HEK293 (cell line): ENCODE results near the gene NFIC.

Experiments
- CTCF ChIA-PET: fragments of 350-600 bp; formaldehyde crosslinking; extraction: SDS; loops from one replicate; lab custom pipeline; 2021; ENCODE audit warnings: antibody characterized with exemption; lab: Yijun Ruan, JAX
- POLR2A ChIA-PET: fragments of 300-600 bp; formaldehyde crosslinking; extraction: SDS; loops from one replicate; lab custom pipeline; 2020; ENCODE audit warnings: antibody characterized with exemption, inconsistent platforms; lab: Yijun Ruan, JAX
- H3K27ac ChIP-seq: fragments of 200-500 bp; sonication (Bioruptor generic); 2 replicates; pipeline ENCODE4 v1.5.1; 2014; ENCODE audit warnings: low read depth, low read length, control low read depth, inconsistent platforms; ENCODE audit errors: extremely low read depth
- H3K36me3 ChIP-seq, 2 experiments: fragments of 200-500 bp in 1 of 2; sonication (Bioruptor generic) in 1 of 2; 1 replicate in 1 of 2; 2 replicates in 1 of 2; pipeline ENCODE4 v1.5.1; 2014 to 2017; ENCODE audit warnings: inconsistent platforms in 2 of 2, low read length in 2 of 2; ENCODE audit not compliant: control insufficient read depth in 2 of 2, insufficient read depth in 1 of 2
- H3K4me1 ChIP-seq: fragments of 200-500 bp; sonication (Bioruptor generic); 2 replicates; pipeline ENCODE4 v1.5.1; 2014; ENCODE audit warnings: mild to moderate bottlenecking, low read length, inconsistent platforms; ENCODE audit not compliant: control insufficient read depth, insufficient read depth
- H3K4me3 ChIP-seq: 2 replicates; pipeline ENCODE4 v1.5.1; 2011; ENCODE audit warnings: low read depth, mild to moderate bottlenecking, control low read depth, low read length, moderate library complexity
- H3K9me3 ChIP-seq: fragments of 200-500 bp; sonication (Bioruptor generic); 2 replicates; pipeline ENCODE4 v1.5.1; 2014; ENCODE audit warnings: low read depth, low read length, inconsistent platforms; ENCODE audit not compliant: control insufficient read depth, insufficient read depth
- CTCF ChIP-seq: fragments of 450-650 bp; formaldehyde crosslinking; IDR thresholded peaks from 2 replicates; pipeline ENCODE4 v1.5.1; 2016; ENCODE audit warnings: missing biosample characterization, missing genetic modification characterization
- HOXC10 ChIP-seq: sonication (generic); formaldehyde crosslinking; IDR thresholded peaks from 2 replicates; pipeline ENCODE4 v1.8.1; 2023; ENCODE audit warnings: mild to moderate bottlenecking, missing genetic modification reagents
- KLF8 ChIP-seq: fragments of 450-650 bp; formaldehyde crosslinking; IDR thresholded peaks from 2 replicates; pipeline ENCODE4 v1.5.1; 2016; ENCODE audit warnings: missing biosample characterization, missing genetic modification characterization
- SALL2 ChIP-seq: fragments of 450-650 bp; formaldehyde crosslinking; IDR thresholded peaks from 2 replicates; pipeline ENCODE4 v1.5.0; 2017; ENCODE audit warnings: missing biosample characterization, mild to moderate bottlenecking, missing genetic modification characterization, borderline replicate concordance
- ZBTB6 ChIP-seq: fragments of 450-650 bp; formaldehyde crosslinking; IDR thresholded peaks from 2 replicates; pipeline ENCODE4 v1.5.1; 2017; ENCODE audit warnings: missing biosample characterization, missing genetic modification characterization
- ZBTB7A ChIP-seq: fragments of 450-650 bp; formaldehyde crosslinking; IDR thresholded peaks from 2 replicates; pipeline ENCODE4 v1.5.1; 2016; ENCODE audit warnings: low read depth, missing biosample characterization, missing genetic modification characterization
- ZEB2 ChIP-seq: fragments of 450-650 bp; formaldehyde crosslinking; IDR thresholded peaks from 2 replicates; pipeline ENCODE4 v1.5.1; 2016; ENCODE audit warnings: missing biosample characterization, missing genetic modification characterization
- ZFP37 ChIP-seq: fragments of 450-650 bp; formaldehyde crosslinking; IDR thresholded peaks from 2 replicates; pipeline ENCODE4 v1.5.1; 2016; ENCODE audit warnings: missing biosample characterization, missing genetic modification characterization
- ZFP69B ChIP-seq: fragments of 450-650 bp; formaldehyde crosslinking; IDR thresholded peaks from 2 replicates; pipeline ENCODE4 v1.5.1; 2016; ENCODE audit warnings: missing biosample characterization, missing genetic modification characterization
- ZNF10 ChIP-seq: fragments of 450-650 bp; formaldehyde crosslinking; IDR thresholded peaks from 2 replicates; pipeline ENCODE4 v1.5.1; 2017; ENCODE audit warnings: missing biosample characterization, missing genetic modification characterization
- ZNF121 ChIP-seq: fragments of 450-650 bp; formaldehyde crosslinking; IDR thresholded peaks from 2 replicates; pipeline ENCODE4 v1.5.1; 2016; ENCODE audit warnings: missing biosample characterization, missing genetic modification characterization
- ZNF157 ChIP-seq: fragments of 450-650 bp; formaldehyde crosslinking; IDR thresholded peaks from 2 replicates; pipeline ENCODE4 v1.5.1; 2016; ENCODE audit warnings: missing biosample characterization, missing genetic modification characterization
- ZNF174 ChIP-seq: fragments of 450-650 bp; formaldehyde crosslinking; IDR thresholded peaks from 2 replicates; pipeline ENCODE4 v1.5.0; 2017; ENCODE audit warnings: missing biosample characterization, mild to moderate bottlenecking, missing genetic modification characterization
- ZNF335 ChIP-seq: fragments of 450-650 bp; formaldehyde crosslinking; conservative IDR thresholded peaks from 2 replicates; pipeline ENCODE4 v1.5.1; 2016; ENCODE audit warnings: missing biosample characterization, missing genetic modification characterization
- ZNF391 ChIP-seq: fragments of 450-650 bp; formaldehyde crosslinking; IDR thresholded peaks from 2 replicates; pipeline ENCODE4 v1.5.1; 2016; ENCODE audit warnings: low read depth, missing biosample characterization, missing genetic modification characterization, borderline replicate concordance
- ZNF571 ChIP-seq: fragments of 450-650 bp; formaldehyde crosslinking; IDR thresholded peaks from 2 replicates; pipeline ENCODE4 v1.5.0; 2017; ENCODE audit warnings: missing biosample characterization, missing genetic modification characterization
- ZNF645 ChIP-seq: fragments of 450-650 bp; formaldehyde crosslinking; IDR thresholded peaks from 2 replicates; pipeline ENCODE4; 2016; ENCODE audit warnings: missing biosample characterization, missing genetic modification characterization
- ZNF660 ChIP-seq: fragments of 450-650 bp; IDR thresholded peaks from 2 replicates; pipeline ENCODE4 v1.5.1; 2018; ENCODE audit warnings: missing biosample characterization, mild to moderate bottlenecking, missing genetic modification characterization
- ZNF776 ChIP-seq: fragments of 450-650 bp; formaldehyde crosslinking; IDR thresholded peaks from 2 replicates; pipeline ENCODE4 v1.5.0; 2017; ENCODE audit warnings: missing biosample characterization, missing genetic modification characterization, borderline replicate concordance
- ZNF830 ChIP-seq: fragments of 450-650 bp; IDR thresholded peaks from 2 replicates; pipeline ENCODE4 v1.5.0; 2018; ENCODE audit warnings: missing biosample characterization, missing genetic modification characterization, low read depth, mild to moderate bottlenecking, moderate library complexity
- ZSCAN18 ChIP-seq: fragments of 450-650 bp; formaldehyde crosslinking; IDR thresholded peaks from 2 replicates; pipeline ENCODE4 v1.5.1; 2016; ENCODE audit warnings: missing biosample characterization, missing genetic modification characterization
- TF ChIP-seq, protein P1 (sequence below): fragments of 450-650 bp; formaldehyde crosslinking; IDR thresholded peaks from 2 replicates; pipeline ENCODE4 v1.5.1; 2017; ENCODE audit warnings: missing biosample characterization, mild to moderate bottlenecking, missing genetic modification characterization, moderate library complexity
- TF ChIP-seq, protein P2 (sequence below): fragments of 450-650 bp; formaldehyde crosslinking; IDR thresholded peaks from 2 replicates; pipeline ENCODE4 v1.5.1; 2016; ENCODE audit warnings: missing biosample characterization, missing genetic modification characterization
- TF ChIP-seq, protein P3 (sequence below): fragments of 450-650 bp; formaldehyde crosslinking; IDR thresholded peaks from 2 replicates; pipeline ENCODE4 v1.5.1; 2016; ENCODE audit warnings: missing biosample characterization, missing genetic modification characterization
- TF ChIP-seq, protein P4 (sequence below): IDR thresholded peaks from 2 replicates; pipeline ENCODE4 v1.6.1; 2011; ENCODE audit warnings: mild to moderate bottlenecking, low read depth, low read length, borderline replicate concordance

Gene NFIC

GRCh38 chr19:3333662-3334061 lies 32.7 kb upstream of the NFIC start:
- CTCF ChIA-PET, result interaction anchor here (0.6 kb wide), 1 partner anchor 154 kb away, joined by 3 read pairs; no protein-coding TSS in a partner anchor
- H3K36me3 ChIP-seq, result no peaks in the 10 kb centered on the region
- H3K9me3 ChIP-seq, result no peaks in the 10 kb centered on the region
- no peak overlapping the region for H3K27ac ChIP-seq
- H3K4me3 ChIP-seq, result no peak overlapping the region
- no peaks in the 10 kb centered on the region for H3K4me1 ChIP-seq
- POLR2A ChIA-PET, result no interaction called here
- TF ChIP-seq ZNF660 (tag by site-specific recombination) (no peak), ZEB2 (tag by site-specific recombination) (no peak), ZNF157 (tag by site-specific recombination) (no peak), SALL2 (no peak), ZFP69B (tag by site-specific recombination) (no peak), ZNF645 (tag by site-specific recombination) (no peak), ZNF391 (tag by site-specific recombination) (no peak), HOXC10 (CRISPR knock-in tag) (no peak), ZNF571 (tag by site-specific recombination) (no peak), ZNF121 (tag by site-specific recombination) (no peak), ZNF776 (tag by site-specific recombination) (no peak), ZNF830 (tag by site-specific recombination) (no peak), ZNF174 (tag by site-specific recombination) (no peak), ZBTB7A (no peak), ZFP37 (no peak), KLF8 (tag by site-specific recombination) (peak; percentile 29; the same call in 1 of the 2 replicates), ZNF335 (tag by site-specific recombination) (0 out of 2 replicates have a peak, but pooled peaks have one; percentile 23), ZSCAN18 (tag by site-specific recombination) (no peak), ZNF10 (tag by site-specific recombination) (peak; percentile 71), CTCF (no peak), ZBTB6 (tag by site-specific recombination) (no peak)
- TF ChIP-seq, protein P1, sequence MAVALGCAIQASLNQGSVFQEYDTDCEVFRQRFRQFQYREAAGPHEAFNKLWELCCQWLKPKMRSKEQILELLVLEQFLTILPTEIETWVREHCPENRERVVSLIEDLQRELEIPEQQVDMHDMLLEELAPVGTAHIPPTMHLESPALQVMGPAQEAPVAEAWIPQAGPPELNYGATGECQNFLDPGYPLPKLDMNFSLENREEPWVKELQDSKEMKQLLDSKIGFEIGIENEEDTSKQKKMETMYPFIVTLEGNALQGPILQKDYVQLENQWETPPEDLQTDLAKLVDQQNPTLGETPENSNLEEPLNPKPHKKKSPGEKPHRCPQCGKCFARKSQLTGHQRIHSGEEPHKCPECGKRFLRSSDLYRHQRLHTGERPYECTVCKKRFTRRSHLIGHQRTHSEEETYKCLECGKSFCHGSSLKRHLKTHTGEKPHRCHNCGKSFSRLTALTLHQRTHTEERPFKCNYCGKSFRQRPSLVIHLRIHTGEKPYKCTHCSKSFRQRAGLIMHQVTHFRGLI (tag by site-specific recombination), result no peak
- TF ChIP-seq, protein P2, sequence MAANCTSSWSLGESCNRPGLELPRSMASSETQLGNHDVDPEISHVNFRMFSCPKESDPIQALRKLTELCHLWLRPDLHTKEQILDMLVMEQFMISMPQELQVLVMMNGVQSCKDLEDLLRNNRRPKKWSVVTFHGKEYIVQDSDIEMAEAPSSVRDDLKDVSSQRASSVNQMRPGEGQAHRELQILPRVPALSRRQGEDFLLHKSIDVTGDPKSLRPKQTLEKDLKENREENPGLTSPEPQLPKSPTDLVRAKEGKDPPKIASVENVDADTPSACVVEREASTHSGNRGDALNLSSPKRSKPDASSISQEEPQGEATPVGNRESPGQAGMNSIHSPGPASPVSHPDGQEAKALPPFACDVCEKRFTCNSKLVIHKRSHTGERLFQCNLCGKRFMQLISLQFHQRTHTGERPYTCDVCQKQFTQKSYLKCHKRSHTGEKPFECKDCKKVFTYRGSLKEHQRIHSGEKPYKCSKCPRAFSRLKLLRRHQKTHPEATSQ (tag by site-specific recombination), result no peak
- TF ChIP-seq, protein P3, sequence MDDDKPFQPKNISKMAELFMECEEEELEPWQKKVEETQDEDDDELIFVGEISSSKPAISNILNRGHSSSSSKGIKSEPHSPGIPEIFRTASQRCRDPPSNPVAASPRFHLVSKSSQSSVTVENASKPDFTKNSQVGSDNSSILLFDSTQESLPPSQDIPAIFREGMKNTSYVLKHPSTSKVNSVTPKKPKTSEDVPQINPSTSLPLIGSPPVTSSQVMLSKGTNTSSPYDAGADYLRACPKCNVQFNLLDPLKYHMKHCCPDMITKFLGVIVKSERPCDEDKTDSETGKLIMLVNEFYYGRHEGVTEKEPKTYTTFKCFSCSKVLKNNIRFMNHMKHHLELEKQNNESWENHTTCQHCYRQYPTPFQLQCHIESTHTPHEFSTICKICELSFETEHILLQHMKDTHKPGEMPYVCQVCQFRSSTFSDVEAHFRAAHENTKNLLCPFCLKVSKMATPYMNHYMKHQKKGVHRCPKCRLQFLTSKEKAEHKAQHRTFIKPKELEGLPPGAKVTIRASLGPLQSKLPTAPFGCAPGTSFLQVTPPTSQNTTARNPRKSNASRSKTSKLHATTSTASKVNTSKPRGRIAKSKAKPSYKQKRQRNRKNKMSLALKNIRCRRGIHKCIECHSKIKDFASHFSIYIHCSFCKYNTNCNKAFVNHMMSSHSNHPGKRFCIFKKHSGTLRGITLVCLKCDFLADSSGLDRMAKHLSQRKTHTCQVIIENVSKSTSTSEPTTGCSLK, result no peak
- TF ChIP-seq, protein P4, sequence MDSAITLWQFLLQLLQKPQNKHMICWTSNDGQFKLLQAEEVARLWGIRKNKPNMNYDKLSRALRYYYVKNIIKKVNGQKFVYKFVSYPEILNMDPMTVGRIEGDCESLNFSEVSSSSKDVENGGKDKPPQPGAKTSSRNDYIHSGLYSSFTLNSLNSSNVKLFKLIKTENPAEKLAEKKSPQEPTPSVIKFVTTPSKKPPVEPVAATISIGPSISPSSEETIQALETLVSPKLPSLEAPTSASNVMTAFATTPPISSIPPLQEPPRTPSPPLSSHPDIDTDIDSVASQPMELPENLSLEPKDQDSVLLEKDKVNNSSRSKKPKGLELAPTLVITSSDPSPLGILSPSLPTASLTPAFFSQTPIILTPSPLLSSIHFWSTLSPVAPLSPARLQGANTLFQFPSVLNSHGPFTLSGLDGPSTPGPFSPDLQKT, result no peak
